GM18907 (cell line): ENCODE measurements around the gene SLC38A10.
A peak's percentile ranks its signal among the peaks of the same experiment; 100 is the strongest.

Source experiments
- ATAC-seq: cut with Tn5 transposase; IDR thresholded peaks from one replicate; pipeline ENCODE4 v1.9.1; 2021; ENCODE audit warnings: mild to moderate bottlenecking, moderate library complexity; ENCODE audit not compliant: unreplicated experiment

SLC38A10 gene

GRCh38 chr17:81295031-81295675 is at the start of gene SLC38A10:
SLC38A10 (minus strand) TSS chr17:81295307; CDS start chr17:81294921, 386 bp downstream.
- peak; percentile 81 for ATAC-seq

- ATAC-seq = no peak
Observed at GRCh38 chr17:81342269-81343070, 47.4 kb upstream of the SLC38A10 start.

GRCh38 chr17:81341516-81342268 is 46.6 kb upstream of the SLC38A10 start:
- no peak for ATAC-seq

GRCh38 chr17:81340607-81341515 is 45.8 kb upstream of the SLC38A10 start:
- ATAC-seq = no peak

GRCh38 chr17:81339534-81340296 is 44.6 kb upstream of the SLC38A10 start:
- ATAC-seq = no peak

GRCh38 chr17:81339191-81339533 is 44.1 kb upstream of the SLC38A10 start:
- ATAC-seq = no peak

GRCh38 chr17:81338274-81339190 is 43.4 kb upstream of the SLC38A10 start:
- no peak for ATAC-seq

GRCh38 chr17:81337476-81337879 is 42.4 kb upstream of the SLC38A10 start:
- ATAC-seq = no peak

- no peak for ATAC-seq
Observed at GRCh38 chr17:81336930-81337325, 41.8 kb upstream of the SLC38A10 start.

- no peak for ATAC-seq
Observed at GRCh38 chr17:81336296-81336929, 41.3 kb upstream of the SLC38A10 start.

GRCh38 chr17:81335773-81336157 is 40.7 kb upstream of the SLC38A10 start:
- no peak for ATAC-seq

- ATAC-seq = no peak
Observed at GRCh38 chr17:81334987-81335772, 40.1 kb upstream of the SLC38A10 start.

GRCh38 chr17:81334391-81334901 is 39.3 kb upstream of the SLC38A10 start:
- no peak for ATAC-seq

- ATAC-seq = no peak
Observed at GRCh38 chr17:81333616-81334368, 38.7 kb upstream of the SLC38A10 start.

- no peak for ATAC-seq
Observed at GRCh38 chr17:81332914-81333528, 37.9 kb upstream of the SLC38A10 start.

- ATAC-seq = no peak
Observed at GRCh38 chr17:81332118-81332834, 37.2 kb upstream of the SLC38A10 start.
